GM10248 (cell line): ENCODE measurements around the gene INAFM2.
A peak's percentile ranks its signal among the peaks of the same experiment; 100 is the strongest.

Experiments used
- CTCF ChIA-PET: fragments of 300-600 bp; sonication (Branson Sonifier 250); formaldehyde crosslinking; extraction: SDS; loops from one replicate; lab custom pipeline; 2021; ENCODE audit warnings: antibody characterized with exemption; lab: Yijun Ruan, JAX
- POLR2A ChIA-PET: fragments of 350-650 bp; sonication (Branson Sonifier 250); formaldehyde crosslinking; extraction: SDS; loops from one replicate; lab custom pipeline; 2020; ENCODE audit warnings: antibody characterized with exemption; lab: Yijun Ruan, JAX
- DNase-seq: peaks from one replicate; pipeline ENCODE4 v3.0.0; 2012; ENCODE audit errors: extremely low spot score
- TF ChIP-seq, protein P1 (sequence below): IDR thresholded peaks from 2 replicates; pipeline ENCODE4 v1.5.1; 2012; ENCODE audit warnings: mild to moderate bottlenecking, low read depth; ENCODE audit errors: extremely low read depth, missing control alignments, control extremely low read depth

INAFM2 gene

DNA sequence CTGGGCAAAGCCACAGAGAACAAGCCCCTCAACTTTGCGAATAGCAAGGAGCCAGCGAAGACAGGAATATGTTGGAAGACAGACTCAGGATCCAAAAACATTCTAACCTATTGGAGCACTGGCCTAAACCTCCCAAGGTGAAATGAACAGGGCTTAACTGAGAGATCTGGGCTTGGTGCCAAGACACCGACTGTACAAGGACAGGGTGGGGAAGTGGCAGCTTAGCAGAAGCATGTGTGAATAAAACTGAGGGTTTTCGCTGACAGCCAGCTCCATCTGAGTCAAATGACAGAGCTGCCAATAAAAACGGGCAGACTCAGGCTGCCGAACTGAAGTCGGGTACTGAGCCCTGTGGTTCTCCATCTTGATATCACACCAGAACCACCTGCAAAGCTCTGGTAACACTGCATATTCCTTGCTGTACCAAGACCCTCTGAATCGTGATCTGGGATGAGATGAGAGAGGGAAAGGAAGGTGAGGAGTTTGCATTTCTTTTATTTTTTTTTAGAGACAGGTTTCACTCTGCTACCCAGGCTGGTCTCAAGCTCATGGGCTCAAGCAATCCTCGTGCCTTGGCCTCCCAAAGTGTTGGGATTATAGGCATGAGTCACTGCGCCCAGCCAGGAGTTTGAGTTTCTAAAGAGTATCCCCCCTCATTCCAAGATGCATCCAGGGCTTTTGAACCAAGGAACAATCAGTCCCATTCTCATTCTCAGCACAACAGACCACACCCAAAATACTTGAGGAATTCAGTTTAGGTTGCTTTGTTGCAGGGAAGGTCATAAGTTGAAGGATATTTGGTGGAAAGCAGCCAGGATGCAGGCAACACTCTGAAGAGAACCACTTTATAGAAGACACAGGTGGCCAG lies 9.7 kb upstream of the INAFM2 start:
- CTCF ChIA-PET = interaction anchor here (0.9 to 23.2 kb wide), 8 partner anchors 7 to 104 kb away, joined by 3 to 405 read pairs (median 17); partner anchors contain the start of genes CCDC9B and INAFM2
- no peak for DNase-seq

DNA sequence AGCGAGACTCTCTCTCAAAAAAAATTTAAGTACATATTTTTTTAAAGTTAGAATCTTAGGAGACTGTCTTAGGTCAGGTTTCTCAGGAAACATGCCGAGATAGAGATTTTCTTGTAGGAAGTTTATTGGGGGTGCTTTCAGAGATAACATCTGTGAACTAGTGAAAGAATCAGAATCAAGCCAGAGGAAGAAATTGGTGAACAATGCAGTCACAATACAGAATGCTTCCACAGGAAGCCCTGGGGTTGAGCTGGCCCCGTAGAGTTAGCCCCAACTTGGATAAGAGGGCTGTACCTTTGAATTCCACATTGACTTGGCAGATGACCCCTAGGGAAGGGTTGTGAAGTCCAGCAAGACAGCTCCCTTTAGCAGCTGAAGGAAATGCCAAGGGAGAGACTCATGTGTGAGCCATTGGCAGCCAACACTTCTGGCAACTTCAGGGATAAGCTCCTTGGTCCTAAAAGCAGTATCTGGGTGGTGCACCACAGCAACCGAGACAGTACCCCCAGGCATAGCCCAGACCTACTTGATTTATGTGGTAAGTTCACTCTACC lies 8.7 kb upstream of the INAFM2 start:
- ChIA-PET CTCF (interaction anchor here (1.1 to 23.2 kb wide), 4 partner anchors 12 to 40 kb away, joined by 3 to 405 read pairs (median 17); no protein-coding TSS in a partner anchor), POLR2A (no interaction called here)
- DNase-seq = no peak
- TF ChIP-seq, protein P1, sequence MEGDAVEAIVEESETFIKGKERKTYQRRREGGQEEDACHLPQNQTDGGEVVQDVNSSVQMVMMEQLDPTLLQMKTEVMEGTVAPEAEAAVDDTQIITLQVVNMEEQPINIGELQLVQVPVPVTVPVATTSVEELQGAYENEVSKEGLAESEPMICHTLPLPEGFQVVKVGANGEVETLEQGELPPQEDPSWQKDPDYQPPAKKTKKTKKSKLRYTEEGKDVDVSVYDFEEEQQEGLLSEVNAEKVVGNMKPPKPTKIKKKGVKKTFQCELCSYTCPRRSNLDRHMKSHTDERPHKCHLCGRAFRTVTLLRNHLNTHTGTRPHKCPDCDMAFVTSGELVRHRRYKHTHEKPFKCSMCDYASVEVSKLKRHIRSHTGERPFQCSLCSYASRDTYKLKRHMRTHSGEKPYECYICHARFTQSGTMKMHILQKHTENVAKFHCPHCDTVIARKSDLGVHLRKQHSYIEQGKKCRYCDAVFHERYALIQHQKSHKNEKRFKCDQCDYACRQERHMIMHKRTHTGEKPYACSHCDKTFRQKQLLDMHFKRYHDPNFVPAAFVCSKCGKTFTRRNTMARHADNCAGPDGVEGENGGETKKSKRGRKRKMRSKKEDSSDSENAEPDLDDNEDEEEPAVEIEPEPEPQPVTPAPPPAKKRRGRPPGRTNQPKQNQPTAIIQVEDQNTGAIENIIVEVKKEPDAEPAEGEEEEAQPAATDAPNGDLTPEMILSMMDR = no peak

More for the DNA sequence above, 9.7 kb upstream of the INAFM2 start:
- POLR2A ChIA-PET = no interaction called here
- TF ChIP-seq, protein P1 = no peak

DNA sequence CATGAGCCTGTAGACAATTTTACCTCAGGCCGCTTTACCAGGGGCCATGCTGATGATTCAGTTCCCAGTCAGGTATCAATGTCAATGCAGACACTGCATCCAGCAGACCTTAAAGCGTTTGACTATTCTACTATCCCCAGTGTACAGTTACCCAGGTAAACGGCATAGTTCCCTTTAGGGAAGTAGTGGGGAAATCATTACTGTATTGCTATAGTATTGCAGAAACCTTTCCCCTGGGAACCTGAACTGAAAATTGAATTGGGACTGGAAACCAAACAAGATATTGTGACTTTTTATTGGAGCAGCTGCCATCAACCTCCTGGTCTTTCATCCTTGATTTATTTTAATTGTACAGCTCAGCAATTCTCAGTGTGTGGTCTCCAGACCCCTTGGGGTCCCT lies 6.6 kb upstream of the INAFM2 start:
- POLR2A ChIA-PET = no interaction called here
- DNase-seq = no peak
- CTCF ChIA-PET = interaction anchor here (1.3 to 23.2 kb wide), 5 partner anchors 9 to 42 kb away, joined by 4 to 405 read pairs (median 7); partner anchors contain the start of gene PLCB2
- TF ChIP-seq, protein P1 = no peak

DNA sequence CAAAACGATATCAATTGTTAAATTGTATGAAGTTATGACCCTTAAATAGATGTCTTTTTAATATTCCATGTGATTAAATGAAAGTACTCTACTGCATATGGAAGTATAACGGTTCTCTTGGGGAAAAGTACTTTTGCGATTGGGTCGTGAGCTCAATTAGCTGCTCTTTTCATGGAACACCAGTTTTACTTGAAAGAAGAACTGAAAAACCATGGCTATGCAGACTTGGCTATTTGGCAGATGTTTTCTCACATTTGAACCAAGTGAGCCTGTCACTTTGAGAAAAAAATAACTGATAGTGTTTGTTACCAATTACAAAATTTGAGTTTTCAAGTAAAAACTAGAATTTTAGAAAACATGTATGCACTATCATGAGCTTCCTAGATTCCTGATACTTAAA lies 5.9 kb upstream of the INAFM2 start:
- ChIA-PET POLR2A (no interaction called here), CTCF (interaction anchor here (1.2 to 23.2 kb wide), 4 partner anchors 13 to 104 kb away, joined by 3 to 405 read pairs (median 26); no protein-coding TSS in a partner anchor)
- TF ChIP-seq, protein P1 = no peak
- DNase-seq = no peak

DNA sequence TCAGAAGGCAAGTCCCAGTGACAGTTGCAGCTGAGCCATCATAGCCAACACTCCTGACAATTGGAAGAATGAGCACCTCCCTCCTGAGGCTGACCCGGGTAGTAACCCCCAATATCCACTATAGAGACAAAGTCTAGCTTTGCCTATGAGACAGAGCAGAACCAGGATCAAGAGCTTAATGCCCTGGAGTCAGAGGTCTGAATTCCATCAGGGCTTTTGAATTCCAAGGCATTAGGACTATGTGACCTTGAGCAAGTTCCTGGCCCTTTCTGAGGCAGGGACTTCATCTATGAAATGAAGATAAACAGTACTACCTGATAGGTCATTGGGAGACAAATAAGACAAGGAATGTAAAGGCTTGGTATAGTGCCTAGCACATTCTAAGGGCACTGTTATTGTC lies 3.1 kb upstream of the INAFM2 start:
- TF ChIP-seq, protein P1 = no peak
- CTCF ChIA-PET = interaction anchor here (1.0 to 23.2 kb wide), 22 partner anchors 8 to 282 kb away, joined by 3 to 405 read pairs (median 5); partner anchors contain the start of genes BAHD1, CCDC9B, PHGR1 and PLCB2
- POLR2A ChIA-PET = no interaction called here
- no peak for DNase-seq

DNA sequence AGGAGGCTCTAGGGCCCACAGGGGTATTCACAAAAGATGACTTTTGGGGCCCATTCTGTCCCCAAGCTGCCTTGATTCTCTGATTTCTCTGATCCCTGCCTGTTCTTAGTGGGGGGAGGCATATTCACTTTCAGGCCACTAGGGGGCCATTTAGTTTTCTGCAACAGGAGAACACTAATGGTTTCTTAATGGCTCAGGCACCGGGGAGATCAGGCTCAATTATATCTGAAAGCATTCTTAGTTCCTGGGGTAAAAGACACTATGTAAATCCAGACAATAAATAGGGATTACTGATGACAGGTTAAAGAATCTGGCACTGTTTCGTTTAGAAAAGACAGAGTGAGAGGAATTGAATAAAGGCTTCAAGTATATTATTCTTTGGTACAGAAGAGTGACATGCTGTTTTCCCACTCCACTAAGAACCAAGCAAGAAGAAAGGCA lies 2.5 kb upstream of the INAFM2 start:
- CTCF ChIA-PET = interaction anchor here (1.0 to 23.2 kb wide), 19 partner anchors 8 to 283 kb away, joined by 3 to 405 read pairs (median 6); partner anchors contain the start of genes CCDC9B and PLCB2
- TF ChIP-seq, protein P1 = peak; percentile 72
- POLR2A ChIA-PET = no interaction called here
- DNase-seq = peak; percentile 78
